RKO (cell line): ENCODE results near the gene C10orf143.
"Not testable (repeated sequence)": the region's sequence is repeated elsewhere in the genome, so short reads cannot be mapped to it uniquely, and the experiment has no call there.

ENCODE experiments used
- DNase-seq: peaks from one replicate; pipeline ENCODE4 v3.0.0-alpha.2; 2016; ENCODE audit warnings: low spot score

Gene C10orf143

DNA sequence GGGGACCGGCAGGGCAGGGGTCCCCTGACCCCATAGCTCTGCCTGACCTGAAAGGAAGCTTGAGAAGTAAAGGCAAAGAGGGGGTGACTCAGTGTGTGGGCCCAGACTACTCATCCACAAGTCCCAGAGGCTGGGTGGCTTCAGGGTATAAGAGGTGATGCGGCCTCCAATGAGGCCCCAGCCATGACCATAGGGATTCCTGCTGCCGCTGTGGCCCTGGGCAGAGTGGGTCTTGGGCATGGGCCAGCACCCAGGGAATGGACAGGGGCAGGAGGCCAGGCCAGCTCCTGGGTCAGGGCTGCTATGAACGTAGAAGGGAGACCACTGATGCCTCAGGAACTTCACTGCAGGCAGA is 82.2 kb downstream of the C10orf143 start:
- DNase-seq, result no peak

DNA sequence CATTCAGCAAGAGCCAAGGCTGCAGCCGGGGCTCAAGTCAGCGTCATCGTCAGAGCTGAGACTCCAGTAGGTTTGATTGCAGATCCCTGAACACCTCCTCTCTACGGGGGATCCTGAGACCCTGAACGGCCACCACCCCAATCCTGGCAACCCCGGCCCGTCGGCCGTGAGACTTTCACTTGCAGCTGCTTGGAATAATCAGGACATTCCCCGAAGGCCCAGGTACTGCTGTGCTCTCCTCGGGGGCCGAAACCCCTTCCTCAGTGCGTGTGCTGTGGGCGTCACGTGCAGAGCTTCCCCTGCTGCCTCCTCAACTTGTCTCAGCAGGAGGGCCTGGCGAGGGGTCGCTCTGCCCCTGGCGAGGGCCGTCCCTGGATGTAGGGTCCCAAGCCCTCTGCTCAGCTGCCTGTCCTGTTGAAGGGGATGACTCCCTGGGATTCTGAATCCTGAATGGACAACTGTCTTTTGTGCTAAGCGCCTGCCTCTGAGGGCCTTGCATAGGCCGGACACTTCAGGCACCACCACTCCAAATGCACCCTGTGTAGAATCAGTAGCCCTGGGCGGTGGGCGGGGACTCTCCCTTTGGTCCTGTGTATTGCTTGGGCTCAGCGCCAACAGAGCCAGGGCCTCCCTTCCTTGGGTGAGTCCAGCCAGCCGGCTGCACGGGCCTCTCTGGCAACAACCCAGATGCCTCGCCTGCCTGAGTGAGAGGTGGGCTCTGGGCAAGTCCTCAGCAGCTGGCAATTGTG is 82.7 kb downstream of the C10orf143 start:
- no peak for DNase-seq

DNA sequence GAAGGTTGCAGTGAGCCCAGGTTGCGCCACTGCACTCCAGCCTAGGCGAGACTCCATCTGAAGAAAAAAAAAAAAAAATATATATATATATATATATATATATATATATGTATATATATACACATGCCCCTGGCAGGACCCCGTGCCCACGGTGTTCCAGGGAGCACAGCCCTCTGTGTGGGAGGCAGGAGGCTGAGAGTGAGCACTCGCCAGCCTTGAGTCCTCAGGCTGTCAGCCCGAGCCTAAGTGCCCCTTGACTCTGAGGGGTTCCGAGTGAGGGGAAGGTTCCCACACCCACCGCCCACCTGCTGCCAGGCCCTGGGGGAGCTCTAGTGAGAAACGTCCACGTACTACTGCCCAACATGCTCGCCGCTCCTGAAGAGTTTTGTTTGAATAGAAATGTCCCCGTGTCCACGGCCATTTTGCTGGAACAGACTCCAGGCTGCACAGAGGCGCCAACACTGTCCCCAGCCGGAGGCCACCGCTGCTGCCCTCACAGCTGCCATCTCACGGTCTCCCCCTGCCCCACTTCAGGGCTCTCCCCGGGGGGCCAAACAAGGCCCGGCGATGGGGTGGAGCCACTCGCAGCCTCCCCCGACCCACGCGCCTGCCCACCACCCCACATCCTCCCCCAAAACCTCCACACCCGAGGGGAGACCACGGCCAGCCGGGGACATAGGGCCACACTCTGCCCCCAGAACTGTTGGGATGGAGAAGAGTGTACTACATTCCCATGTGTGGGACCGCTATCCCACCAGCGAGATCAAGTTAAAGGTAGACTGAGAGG is 83.8 kb downstream of the C10orf143 start:
- no peak for DNase-seq

DNA sequence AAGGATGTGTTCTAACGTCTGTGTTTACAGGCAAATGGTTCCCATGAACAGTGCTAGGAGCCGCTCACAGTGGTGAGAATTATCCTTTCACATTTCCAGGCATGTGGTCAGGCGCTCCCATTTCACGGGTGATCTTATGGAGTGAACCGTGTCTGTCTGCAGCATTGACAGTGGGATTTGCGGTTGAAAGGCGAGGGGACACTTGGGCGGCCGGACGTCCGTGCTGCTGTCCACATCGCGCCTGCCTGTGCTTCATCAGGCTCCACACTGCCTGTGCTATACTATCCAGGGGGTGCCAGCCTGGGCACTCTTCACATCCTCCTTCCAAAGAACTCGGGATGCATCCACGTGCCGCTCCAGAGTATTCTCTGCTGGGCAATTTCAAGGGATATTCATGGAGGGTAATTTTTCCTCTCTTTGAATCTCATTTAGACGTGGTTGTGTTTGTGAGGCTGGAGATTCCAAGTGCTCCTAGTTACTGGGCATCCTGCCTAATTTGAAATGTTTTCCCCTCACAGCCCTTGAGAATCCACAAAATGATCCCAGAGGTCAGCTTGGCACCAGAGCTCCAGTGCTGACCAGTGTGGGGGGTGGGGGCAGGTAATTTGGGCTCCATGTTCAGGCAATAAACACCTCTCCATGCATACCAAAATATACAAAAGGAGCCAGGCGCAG is 84.7 kb downstream of the C10orf143 start:
- DNase-seq, result no peak

DNA sequence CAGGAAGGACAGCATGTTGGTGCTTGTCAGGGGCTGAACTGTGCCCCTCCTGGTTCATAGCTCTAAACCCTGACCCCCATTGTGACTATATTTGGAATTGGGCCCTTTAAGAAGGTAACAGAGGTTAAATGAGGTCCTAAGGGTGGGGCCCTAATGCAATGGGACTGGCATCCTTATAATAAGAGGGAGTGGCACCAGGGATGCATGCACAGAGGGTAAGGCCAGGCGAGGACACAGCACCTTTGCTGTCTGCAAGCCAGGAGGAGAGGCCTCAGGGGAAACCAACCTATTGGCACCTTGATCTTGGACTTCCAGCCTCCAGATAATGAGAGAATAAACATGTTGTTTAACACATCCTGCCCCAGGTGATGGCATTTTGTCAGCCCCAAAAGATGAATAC is 85.3 kb downstream of the C10orf143 start:
- DNase-seq, result no peak

DNA sequence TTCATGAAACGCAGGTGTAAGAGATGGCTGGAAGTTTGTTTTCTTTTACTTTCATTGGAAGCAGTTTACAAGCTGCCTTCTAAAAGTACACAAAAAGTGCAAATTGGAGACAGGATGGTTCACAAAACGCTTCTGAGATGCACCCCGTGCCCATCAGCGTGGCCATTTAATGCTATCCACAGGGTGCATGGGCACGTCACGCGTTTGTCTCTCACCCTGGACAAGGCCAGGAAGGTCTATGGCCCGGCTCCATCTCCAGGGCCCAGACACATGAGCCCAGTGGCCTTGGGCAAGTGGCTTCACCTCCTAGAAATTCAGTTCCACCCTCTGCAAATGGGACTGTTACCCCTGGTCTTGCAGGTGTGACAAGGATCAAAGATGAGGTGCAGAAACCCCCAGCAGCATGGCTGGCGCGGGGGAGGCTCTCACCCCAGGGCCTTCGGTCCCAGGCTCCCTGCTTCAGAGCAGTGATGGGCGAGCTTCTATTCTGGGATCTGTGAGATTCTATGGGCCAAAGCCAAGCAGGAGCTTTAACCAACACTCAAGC is 85.8 kb downstream of the C10orf143 start:
- DNase-seq, result no peak

DNA sequence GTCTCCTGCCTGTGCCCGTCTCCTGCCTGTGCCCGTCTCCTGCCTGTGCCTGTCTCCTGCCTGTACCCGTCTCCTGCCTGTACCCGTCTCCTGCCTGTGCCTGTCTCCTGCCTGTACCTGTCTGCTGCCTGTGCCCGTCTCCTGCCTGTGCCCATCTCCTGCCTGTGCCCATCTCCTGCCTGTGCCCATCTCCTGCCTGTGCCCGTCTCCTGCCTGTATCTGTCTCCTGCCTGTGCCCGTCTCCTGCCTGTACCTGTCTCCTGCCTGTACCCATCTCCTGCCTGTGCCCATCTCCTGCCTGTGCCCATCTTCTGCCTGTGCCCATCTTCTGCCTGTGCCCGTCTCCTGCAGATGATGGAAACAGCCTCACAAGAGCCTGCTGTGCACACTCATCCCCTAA is 86.3 kb downstream of the C10orf143 start:
- DNase-seq, result not testable (repeated sequence)

DNA sequence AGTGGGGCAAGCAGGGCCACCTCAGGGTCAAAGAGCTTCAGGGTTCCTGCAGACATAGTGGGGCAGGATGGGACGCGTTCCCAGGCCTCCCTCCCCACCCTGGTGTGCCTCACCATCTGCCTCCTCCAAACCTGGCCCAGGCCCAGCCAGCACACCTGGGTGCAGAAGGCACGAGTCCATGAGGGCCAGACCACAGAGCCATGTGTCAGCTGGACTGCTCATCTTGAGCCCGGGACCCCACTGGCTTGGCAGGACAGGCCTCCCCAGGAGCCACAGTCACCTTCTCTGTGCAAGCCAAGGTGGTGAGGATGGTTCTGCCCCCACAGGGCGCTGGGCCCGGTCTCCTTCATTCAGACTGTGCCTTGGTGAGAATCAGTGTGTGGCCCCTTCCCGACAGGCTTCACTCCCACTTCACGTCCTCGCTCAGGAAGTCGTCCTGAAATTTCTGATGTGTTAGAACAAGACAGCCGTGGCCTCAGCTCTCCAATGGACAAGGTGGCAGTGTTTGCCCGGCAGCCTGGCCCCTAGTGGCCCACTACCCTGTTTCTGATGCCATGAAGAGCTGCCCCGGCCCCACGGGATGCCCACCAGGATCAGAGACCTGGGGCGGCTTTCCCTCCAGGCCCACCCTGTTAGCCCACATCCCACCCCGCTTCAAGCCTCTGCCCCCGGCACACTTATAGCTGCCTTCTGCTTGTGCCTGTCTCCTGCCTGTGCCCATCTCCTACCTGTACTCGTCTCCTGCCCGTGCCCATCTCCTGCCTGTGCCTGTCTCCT is 87.0 kb downstream of the C10orf143 start:
- no peak for DNase-seq

DNA sequence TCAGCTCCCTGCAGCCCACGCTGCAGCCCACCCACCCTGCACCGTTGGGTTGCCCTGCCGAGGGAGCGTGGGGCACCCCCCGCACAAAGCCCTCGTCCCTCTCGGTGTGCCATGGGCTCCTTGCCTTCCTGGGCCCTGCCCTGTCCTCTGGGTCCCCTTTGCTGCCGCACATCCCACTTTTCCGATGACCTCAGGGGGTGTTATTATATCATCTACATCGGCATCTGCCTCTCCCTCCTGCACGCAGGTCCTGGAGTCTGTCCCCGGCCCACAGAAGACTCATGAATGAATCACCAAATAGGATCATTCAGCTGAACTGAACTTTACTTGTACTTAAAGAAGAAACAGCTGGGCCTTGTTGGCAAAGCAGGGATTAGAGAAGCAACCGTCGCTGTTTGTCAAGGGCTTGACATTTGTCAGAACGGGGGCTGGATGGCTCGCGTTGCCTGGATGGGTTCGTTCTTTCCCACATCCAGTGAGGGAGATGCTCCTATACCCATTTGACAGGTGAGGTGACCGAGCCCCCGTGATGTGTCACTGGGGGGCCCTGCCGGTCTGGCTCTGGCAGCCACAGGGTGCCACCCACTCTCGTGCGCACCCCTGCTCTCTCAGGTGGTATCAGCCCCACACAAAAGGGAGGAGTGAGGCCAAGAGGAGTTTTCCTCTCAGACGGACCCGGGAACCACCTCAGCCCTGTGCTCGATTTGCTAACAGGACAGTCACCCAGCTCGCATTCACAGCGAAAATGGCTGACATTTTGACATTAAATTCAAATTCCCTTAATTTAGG is 87.9 kb downstream of the C10orf143 start:
- DNase-seq, result peak; percentile 31

DNA sequence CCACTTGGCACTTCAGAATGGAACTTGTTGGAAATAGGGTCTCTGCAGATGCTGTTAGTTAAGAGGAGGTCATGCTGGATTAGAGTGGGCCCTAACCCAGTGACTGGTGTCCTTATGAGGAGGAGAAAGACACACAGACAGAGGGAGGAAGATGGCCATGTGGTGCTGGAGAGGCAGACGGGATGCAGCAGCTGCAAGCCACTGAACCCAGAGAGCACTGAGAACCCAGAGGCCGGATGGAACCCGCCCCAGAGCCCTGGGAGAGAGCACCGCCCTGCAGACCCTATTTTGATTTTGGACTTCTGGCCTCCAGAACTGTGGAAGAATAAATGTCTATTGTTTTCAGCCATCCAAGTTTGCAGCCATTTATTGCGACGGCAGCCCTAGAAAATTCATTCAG is 88.5 kb downstream of the C10orf143 start:
- DNase-seq, result no peak

DNA sequence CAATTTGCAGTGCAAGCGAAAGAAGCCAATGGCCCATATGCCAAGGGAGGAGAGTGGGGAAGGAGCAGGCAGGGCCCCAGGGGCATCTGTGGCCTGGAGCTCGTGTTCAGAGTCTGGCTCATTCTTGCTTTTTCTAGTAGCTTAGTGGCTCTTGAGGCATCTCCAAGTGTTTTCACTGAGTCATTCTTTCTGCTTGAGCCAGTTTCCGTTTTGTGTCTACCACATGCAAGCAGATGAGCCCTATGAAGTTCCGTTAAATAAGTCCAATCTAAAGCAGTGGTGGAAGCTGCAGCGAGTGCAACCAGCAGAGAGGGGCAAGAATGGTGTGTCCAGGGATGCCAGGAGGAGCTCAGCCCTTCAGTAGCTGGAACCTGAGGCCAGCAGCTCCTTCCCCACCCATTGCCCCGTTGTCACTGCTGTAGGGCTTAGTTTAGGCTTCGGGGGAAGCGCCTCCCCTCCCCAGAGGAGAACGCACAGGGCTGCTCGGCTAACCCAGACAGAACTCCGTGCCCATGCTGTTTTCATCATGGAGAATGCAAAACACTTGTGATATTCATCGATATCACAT is 89.2 kb downstream of the C10orf143 start:
- DNase-seq, result peak; percentile 9

DNA sequence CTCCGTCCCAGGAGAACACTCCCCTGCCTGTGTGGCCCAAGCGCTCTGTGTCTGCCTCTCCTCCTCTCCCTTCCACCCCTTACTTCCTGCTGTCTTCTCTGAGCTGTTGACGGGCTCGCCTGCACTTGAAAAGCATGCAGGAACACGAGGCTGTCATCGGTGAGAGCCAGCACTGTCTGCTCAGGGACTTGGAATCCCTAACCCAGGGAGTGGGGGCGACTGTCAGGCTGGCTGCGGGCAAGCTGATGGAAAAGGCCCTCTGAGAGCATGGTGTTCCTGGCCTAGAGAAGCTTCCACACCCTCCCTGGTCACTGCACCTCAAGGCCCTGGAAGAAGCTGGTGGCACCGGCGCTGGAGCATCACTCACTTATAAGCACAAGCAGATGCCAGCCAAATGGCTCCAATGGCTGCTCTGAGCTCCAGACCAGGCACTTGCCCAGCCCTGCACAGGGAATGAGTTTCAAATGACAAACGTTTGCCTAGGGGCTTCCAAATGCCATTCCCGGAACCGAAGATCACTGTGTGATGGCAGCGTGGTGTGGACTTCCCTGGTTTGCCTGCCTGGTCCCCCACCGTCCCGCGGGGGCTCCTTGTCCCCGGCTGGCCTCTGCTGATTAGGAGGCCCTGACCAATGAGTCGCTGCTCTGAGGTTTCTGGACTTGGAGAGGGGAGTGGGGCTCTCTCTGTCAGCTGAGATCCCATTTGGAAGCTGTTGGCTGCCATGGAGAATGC is 89.8 kb downstream of the C10orf143 start:
- no peak for DNase-seq

DNA sequence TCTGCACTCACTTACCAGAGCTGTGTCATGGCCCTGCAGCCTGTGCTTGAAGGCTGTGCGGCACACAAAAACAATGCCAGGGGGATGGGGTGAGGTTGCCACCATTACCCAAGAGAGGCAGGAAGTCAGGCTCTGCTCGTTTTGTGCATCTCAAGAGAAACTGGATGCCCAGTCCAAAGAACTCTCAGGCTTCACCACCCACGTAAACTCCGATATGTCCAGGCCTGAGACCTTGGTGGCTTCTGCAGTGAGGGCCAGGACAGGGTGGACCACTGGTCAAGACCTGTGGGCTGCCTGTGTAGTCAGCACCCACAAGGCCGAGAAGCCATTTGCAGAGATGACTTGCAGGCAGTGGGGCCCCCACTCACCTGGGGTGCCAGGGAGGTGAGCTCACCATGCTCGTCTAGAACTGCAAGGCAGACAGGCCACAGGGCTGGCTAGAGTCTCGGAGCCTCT is 91.9 kb downstream of the C10orf143 start:
- no peak for DNase-seq

DNA sequence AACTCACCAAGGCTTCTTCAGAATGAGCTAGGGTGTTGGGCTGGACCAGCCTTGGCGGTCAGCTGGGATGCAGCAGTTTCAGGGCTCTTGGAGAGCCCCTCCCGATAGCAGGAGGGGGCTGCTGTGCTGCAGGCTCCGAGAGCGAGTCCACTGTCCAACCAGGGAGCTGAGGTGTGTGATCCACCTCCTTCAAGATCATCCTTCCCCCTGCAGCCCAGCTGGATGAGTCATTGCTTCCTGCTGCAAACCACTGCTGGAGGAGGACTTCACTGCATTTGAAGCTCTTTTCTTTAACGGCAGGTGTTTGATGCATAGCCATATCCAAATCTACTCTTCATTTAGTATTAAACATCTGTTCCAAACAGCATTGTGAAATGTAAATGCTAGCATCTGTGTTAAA is 92.4 kb downstream of the C10orf143 start:
- peak; percentile 16 for DNase-seq

DNA sequence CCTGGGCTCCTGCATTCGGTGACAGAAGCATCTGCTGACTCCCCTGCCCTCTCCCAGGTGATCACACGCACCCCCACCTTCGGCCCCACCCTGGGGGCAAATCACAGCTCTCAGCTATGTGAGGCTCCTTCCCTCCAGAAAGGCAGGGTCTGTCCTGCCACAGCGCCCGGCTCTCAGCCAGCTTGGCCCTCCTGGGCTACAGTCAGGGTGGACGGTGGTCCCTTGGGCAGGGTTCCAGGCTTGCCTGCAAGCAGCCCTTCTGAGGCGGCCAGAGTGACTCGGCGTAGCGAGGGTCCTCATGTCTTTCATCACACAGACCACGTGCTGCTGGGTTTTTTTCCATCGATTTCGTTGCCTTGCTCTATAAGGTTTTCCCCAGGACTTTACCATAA is 93.0 kb downstream of the C10orf143 start:
- DNase-seq, result no peak

DNA sequence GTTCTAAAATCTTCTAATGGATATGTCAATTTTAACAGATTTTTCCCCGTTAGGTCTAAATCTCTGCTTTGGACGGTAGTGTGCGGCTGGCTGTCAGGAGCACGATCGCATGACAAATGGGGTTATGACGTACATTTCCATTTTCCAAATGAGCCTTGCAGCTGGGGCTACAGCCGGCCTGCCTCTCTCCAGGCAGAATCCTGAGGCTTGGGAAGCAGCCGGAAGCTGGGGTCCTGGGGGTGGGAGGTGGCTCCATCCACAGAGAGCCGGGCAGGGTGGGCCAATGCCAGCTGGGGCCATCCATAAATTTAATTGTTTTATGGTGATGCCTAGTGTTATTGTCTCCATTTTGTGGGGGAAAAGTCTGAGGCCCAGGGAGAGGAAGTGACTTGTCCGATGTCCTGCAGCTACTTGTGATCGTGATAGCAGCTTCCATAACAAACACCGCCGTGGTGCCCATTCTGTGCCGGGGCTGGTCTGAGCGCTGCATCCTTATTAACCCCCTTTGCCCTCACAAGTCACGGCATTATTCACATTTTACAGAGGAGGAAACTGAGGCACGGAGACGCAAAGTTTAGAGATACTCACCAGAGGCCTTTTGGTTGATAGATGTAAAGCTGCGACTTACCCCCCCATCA is 93.5 kb downstream of the C10orf143 start:
- no peak for DNase-seq

DNA sequence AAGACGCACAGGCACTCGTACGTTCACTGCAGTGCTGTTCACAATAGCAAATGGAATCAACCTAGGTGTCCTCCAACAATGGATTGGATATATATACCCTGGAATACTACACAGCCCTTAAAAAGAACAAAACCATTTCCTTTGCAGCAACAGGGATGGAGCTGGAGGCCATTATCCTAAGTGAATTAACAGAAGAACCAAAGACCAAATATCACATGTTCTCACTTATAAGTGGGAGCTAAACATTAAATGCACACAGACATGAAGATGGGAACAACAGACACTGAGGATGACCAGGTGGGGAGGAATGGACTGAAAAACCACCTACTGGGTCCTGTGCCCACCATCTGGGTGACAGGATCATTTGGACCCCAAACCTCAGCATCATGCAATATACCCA is 94.5 kb downstream of the C10orf143 start:
- DNase-seq, result no peak

DNA sequence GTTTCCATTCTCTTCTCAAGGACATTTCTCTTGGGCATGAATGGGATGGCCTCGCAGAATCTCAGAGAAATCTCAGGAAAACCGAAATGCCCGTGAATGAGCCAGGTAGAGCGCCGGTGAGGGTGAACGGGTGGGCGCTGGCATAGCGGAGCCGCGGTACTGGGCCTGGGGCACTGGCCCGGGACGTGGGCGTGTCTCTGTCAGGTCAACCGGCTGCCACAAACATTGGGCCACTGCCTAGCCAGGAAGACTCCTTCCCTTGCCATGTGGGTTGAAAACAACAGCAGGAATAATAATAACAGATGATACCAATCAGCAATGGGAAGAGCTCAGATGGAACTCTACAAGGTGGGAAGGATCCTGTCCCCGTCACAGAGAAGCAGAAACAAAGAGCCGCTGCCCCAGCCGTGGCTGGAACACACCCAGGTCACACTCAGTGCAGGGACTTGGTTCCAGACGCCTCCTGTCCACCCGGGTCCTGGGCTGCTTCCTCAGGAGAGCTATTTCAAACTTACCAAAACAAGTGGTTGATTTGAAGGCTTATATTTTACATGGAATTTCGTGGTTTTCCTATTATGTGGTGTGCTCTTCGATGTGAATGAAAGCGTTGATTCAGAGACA is 95.4 kb downstream of the C10orf143 start:
- DNase-seq, result no peak
